HL-60 (cell line): Measurements from ENCODE around the gene COL25A1.

Experiments used
- REST ChIP-seq: IDR thresholded peaks from 2 replicates; pipeline ENCODE4 v1.6.1; 2012; ENCODE audit warnings: low read depth; ENCODE audit not compliant: insufficient replicate concordance
- TF ChIP-seq, protein P1 (sequence below): IDR thresholded peaks from one replicate; pipeline ENCODE4 v1.5.1; 2011; ENCODE audit warnings: low read length, control low read depth, inconsistent platforms; ENCODE audit not compliant: insufficient read depth

GRCh38 chr4:109231331-109231730 is 71.1 kb downstream of the COL25A1 start:
- TF ChIP-seq, protein P1, sequence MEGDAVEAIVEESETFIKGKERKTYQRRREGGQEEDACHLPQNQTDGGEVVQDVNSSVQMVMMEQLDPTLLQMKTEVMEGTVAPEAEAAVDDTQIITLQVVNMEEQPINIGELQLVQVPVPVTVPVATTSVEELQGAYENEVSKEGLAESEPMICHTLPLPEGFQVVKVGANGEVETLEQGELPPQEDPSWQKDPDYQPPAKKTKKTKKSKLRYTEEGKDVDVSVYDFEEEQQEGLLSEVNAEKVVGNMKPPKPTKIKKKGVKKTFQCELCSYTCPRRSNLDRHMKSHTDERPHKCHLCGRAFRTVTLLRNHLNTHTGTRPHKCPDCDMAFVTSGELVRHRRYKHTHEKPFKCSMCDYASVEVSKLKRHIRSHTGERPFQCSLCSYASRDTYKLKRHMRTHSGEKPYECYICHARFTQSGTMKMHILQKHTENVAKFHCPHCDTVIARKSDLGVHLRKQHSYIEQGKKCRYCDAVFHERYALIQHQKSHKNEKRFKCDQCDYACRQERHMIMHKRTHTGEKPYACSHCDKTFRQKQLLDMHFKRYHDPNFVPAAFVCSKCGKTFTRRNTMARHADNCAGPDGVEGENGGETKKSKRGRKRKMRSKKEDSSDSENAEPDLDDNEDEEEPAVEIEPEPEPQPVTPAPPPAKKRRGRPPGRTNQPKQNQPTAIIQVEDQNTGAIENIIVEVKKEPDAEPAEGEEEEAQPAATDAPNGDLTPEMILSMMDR: no peak
- no peak for TF ChIP-seq REST
